ENCODE results near the gene MAST3. TPM values are rescaled to one million over a fixed set of nuclear protein-coding genes. Genes with fewer than 3 reads are reported as not detected.

MAST3 gene
- polyA plus RNA-seq, 1 of the 3 experiments (the other 2 are of a cell fraction): 4.5 TPM

DNA sequence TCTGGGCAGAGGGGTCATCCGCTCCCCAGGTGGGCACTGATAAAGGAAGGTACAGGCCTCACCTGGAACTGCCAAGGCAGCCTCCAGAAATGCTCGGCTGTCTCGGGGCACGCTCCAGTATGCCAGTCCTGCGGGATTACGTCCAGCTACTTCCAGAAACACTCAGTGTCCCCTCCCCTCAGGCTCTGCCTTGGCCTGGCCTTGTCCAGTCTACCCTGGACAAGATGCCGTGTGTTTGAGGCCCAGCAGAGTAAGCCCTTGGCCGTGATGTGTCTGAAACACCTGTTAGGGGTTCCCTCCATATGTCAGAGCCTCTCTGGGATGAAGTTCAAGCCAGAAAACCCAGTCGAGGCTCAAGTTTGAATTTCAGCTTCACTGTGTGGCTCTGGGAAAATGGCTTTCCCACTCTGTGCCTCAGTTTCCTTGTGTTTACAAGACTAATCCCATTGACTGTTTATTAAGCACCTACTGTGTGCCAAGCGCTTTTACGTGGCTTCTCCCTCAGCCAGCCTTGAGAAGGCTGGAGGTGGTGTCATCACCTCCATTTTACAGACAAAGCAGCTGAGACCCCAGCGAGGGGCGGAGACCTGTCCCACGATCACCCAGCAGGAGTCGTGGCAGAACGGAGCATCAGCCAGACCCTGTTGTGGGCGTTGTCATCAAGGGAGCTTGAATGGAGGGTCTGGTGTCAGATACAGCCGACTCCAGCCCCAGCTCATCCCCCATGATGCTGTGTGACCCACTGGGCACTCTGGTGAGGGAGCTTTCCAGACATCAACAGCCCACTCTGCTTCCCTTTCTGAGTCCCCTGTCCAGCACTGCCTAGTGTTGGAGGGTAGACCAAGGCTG, 53.4 kb downstream of the MAST3 start:
- Histone ChIP-seq H3K9me2 (no peaks in the 10 kb centered on the region), H3K4me1 (ENCODE audit: control insufficient read depth in 1 of 2, insufficient read depth in 2 of 2, low read depth in 1 of 2, low read length in 1 of 2) (peaks cover 0 to 25% of the 10 kb centered on the region in 2 experiments; a peak in 1 of 4 replicates), H3F3A (replicated peaks; ENCODE audit: insufficient read depth) (peaks cover 10% of the 10 kb centered on the region), H4K20me1 (ENCODE audit: insufficient read depth) (peaks cover 5% of the 10 kb centered on the region; the same call in 1 of the 2 replicates), H3K9ac (peak overlapping the region; percentile 94; the same call in 1 of the 2 replicates), H3K4me2 (no peak overlapping the region; the same call in 1 of the 2 replicates), H3K9me3 (no peaks in the 10 kb centered on the region), H3K27ac (ENCODE audit: low read depth in 2 of 2, low read length in 1 of 2) (peak overlapping the region; percentile 98 to 99), H3K27me3 (ENCODE audit: insufficient read depth) (no peaks in the 10 kb centered on the region), H3K36me3 (replicated peaks in 1 of 2; ENCODE audit: control insufficient read depth in 1 of 2, insufficient read depth in 2 of 2, low read length in 1 of 2) (peaks cover 0 to 12% of the 10 kb centered on the region in 2 experiments), H3K79me2 (ENCODE audit: insufficient read depth) (peaks cover 29% of the 10 kb centered on the region), H3K4me3 (ENCODE audit: low read depth in 2 of 2, low read length in 1 of 2) (no peak overlapping the region), H2AFZ (ENCODE audit: low read depth) (no peak overlapping the region)
- DNase-seq: no peak
- 89% methylated on average over 13 of the region's 18 CpGs for WGBS (ENCODE audit: low lambda C conversion rate)
- ChIA-PET CTCF (interaction anchor here (0.6 to 2.6 kb wide), 14 partner anchors 9 to 237 kb away, joined by 3 to 18 read pairs (median 4); no protein-coding TSS in a partner anchor), POLR2A (interaction anchor here (2.1 kb wide), 1 partner anchor 9 kb away, joined by 6 read pairs; no protein-coding TSS in a partner anchor)
- TF ChIP-seq RAD21 (IDR thresholded peaks at IDR 0.05; ENCODE audit: low read length) (no peak), YY1 (IDR thresholded peaks at IDR 0.05; ENCODE audit: low read depth) (no peak), GABPA (IDR thresholded peaks at IDR 0.05; ENCODE audit: low read depth) (no peak), TAF1 (IDR thresholded peaks at IDR 0.05; ENCODE audit: borderline replicate concordance, low read depth, low read length) (no peak), TEAD4 (IDR thresholded peaks at IDR 0.05; ENCODE audit: borderline replicate concordance, insufficient read depth) (no peak), FOSL2 (IDR thresholded peaks at IDR 0.05; ENCODE audit: borderline replicate concordance, low read depth) (no peak), FOXJ3 (CRISPR knock-in tag; IDR thresholded peaks at IDR 0.05) (no peak), RFX5 (IDR thresholded peaks at IDR 0.05; ENCODE audit: low read length) (no peak), TCF12 (IDR thresholded peaks at IDR 0.05) (no peak)
- TF ChIP-seq, protein P1, sequence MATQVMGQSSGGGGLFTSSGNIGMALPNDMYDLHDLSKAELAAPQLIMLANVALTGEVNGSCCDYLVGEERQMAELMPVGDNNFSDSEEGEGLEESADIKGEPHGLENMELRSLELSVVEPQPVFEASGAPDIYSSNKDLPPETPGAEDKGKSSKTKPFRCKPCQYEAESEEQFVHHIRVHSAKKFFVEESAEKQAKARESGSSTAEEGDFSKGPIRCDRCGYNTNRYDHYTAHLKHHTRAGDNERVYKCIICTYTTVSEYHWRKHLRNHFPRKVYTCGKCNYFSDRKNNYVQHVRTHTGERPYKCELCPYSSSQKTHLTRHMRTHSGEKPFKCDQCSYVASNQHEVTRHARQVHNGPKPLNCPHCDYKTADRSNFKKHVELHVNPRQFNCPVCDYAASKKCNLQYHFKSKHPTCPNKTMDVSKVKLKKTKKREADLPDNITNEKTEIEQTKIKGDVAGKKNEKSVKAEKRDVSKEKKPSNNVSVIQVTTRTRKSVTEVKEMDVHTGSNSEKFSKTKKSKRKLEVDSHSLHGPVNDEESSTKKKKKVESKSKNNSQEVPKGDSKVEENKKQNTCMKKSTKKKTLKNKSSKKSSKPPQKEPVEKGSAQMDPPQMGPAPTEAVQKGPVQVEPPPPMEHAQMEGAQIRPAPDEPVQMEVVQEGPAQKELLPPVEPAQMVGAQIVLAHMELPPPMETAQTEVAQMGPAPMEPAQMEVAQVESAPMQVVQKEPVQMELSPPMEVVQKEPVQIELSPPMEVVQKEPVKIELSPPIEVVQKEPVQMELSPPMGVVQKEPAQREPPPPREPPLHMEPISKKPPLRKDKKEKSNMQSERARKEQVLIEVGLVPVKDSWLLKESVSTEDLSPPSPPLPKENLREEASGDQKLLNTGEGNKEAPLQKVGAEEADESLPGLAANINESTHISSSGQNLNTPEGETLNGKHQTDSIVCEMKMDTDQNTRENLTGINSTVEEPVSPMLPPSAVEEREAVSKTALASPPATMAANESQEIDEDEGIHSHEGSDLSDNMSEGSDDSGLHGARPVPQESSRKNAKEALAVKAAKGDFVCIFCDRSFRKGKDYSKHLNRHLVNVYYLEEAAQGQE (IDR thresholded peaks at IDR 0.05; ENCODE audit: low read depth, low read length): no peak
- TF ChIP-seq, protein P2, sequence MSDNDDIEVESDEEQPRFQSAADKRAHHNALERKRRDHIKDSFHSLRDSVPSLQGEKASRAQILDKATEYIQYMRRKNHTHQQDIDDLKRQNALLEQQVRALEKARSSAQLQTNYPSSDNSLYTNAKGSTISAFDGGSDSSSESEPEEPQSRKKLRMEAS (IDR thresholded peaks at IDR 0.05; ENCODE audit: low read depth): no peak

DNA sequence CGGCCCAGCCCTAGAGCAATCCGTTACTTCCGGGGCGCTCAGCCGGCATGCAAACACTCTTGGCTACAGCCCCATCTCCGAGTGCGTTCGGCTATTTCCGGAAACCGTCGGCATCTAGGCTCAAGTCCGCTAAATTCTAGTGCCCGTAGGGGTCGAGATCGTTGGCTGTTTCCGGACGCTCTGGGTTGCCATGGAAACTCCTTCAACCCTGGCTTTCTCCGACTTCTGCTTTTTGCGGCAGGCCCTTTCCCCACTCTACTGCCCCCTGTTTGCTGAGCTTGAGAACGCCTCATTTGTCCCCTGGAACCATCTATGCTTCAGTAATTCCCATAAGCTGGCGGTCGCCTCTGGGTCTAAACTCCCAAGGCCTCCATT, 54.9 kb downstream of the MAST3 start:
- H3K4me3 ChIP-seq (ENCODE audit: low read depth in 2 of 2, low read length in 1 of 2): peak overlapping the region; percentile 89 to 93
- no peaks in the 10 kb centered on the region for H3K9me3 ChIP-seq
- no peaks in the 10 kb centered on the region for H3K27me3 ChIP-seq (ENCODE audit: insufficient read depth)
- peaks cover 13 to 39% of the 10 kb centered on the region in 2 experiments; a peak in 2 of 4 replicates for H3K4me1 ChIP-seq (ENCODE audit: control insufficient read depth in 1 of 2, insufficient read depth in 2 of 2, low read depth in 1 of 2, low read length in 1 of 2)
- H3K9me2 ChIP-seq: no peaks in the 10 kb centered on the region
- peak overlapping the region; percentile 94 for H3K9ac ChIP-seq
- peak overlapping the region; percentile 98 to 99 for H3K27ac ChIP-seq (ENCODE audit: low read depth in 2 of 2, low read length in 1 of 2)
- POLR2A ChIA-PET: interaction anchor here (0.6 to 2.1 kb wide), 3 partner anchors 11 to 293 kb away, joined by 3 to 6 read pairs (median 3); partner anchors contain the start of gene RPL18A
- CTCF ChIA-PET: interaction anchor here (0.5 to 2.6 kb wide), 17 partner anchors 9 to 219 kb away, joined by 3 to 18 read pairs (median 4); partner anchors contain the start of gene CCDC124
- peak overlapping the region; percentile 83 for H3K4me2 ChIP-seq
- peaks cover 42% of the 10 kb centered on the region for H3K79me2 ChIP-seq (ENCODE audit: insufficient read depth)
- H3K36me3 ChIP-seq (replicated peaks in 1 of 2; ENCODE audit: control insufficient read depth in 1 of 2, insufficient read depth in 2 of 2, low read length in 1 of 2): peaks cover 0 to 20% of the 10 kb centered on the region in 2 experiments
- DNase-seq: peak; percentile 96
- peak overlapping the region; percentile 92 for H2AFZ ChIP-seq (ENCODE audit: low read depth)
- H3F3A ChIP-seq (replicated peaks; ENCODE audit: insufficient read depth): peaks cover 10% of the 10 kb centered on the region
- peaks cover 5% of the 10 kb centered on the region; the same call in 1 of the 2 replicates for H4K20me1 ChIP-seq (ENCODE audit: insufficient read depth)
- 0% methylated on average over 17 of the region's 22 CpGs for WGBS (ENCODE audit: low lambda C conversion rate)
- peak; percentile 32; the same call in 1 of the 2 replicates for TF ChIP-seq YY1 (IDR thresholded peaks at IDR 0.05; ENCODE audit: low read depth)
- TF ChIP-seq, protein P3, sequence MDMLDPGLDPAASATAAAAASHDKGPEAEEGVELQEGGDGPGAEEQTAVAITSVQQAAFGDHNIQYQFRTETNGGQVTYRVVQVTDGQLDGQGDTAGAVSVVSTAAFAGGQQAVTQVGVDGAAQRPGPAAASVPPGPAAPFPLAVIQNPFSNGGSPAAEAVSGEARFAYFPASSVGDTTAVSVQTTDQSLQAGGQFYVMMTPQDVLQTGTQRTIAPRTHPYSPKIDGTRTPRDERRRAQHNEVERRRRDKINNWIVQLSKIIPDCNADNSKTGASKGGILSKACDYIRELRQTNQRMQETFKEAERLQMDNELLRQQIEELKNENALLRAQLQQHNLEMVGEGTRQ (IDR thresholded peaks at IDR 0.05; ENCODE audit: borderline replicate concordance, low read depth, low read length): no peak
- TF ChIP-seq RFX5 (IDR thresholded peaks at IDR 0.05; ENCODE audit: low read length): peak; percentile 55; the same call in 1 of the 2 replicates
- TF ChIP-seq TEAD4 (IDR thresholded peaks at IDR 0.05; ENCODE audit: borderline replicate concordance, insufficient read depth): no peak
- TF ChIP-seq RAD21 (IDR thresholded peaks at IDR 0.05; ENCODE audit: low read length): peak; percentile 44
- peak; percentile 70; the same call in 1 of the 2 replicates for TF ChIP-seq SIN3A (IDR thresholded peaks at IDR 0.05; ENCODE audit: borderline replicate concordance, low read depth, low read length)
- TF ChIP-seq, protein P4, sequence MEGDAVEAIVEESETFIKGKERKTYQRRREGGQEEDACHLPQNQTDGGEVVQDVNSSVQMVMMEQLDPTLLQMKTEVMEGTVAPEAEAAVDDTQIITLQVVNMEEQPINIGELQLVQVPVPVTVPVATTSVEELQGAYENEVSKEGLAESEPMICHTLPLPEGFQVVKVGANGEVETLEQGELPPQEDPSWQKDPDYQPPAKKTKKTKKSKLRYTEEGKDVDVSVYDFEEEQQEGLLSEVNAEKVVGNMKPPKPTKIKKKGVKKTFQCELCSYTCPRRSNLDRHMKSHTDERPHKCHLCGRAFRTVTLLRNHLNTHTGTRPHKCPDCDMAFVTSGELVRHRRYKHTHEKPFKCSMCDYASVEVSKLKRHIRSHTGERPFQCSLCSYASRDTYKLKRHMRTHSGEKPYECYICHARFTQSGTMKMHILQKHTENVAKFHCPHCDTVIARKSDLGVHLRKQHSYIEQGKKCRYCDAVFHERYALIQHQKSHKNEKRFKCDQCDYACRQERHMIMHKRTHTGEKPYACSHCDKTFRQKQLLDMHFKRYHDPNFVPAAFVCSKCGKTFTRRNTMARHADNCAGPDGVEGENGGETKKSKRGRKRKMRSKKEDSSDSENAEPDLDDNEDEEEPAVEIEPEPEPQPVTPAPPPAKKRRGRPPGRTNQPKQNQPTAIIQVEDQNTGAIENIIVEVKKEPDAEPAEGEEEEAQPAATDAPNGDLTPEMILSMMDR (IDR thresholded peaks at IDR 0.05): peak; percentile 71
- no peak; the same call in 1 of the 2 replicates for TF ChIP-seq POLR2AphosphoS5 (IDR thresholded peaks at IDR 0.05; ENCODE audit: low read depth, low read length)
- peak; percentile 51; the same call in 1 of the 2 replicates for TF ChIP-seq NFIC (IDR thresholded peaks at IDR 0.05; ENCODE audit: borderline replicate concordance)
- no peak for TF ChIP-seq FOXJ3 (CRISPR knock-in tag; IDR thresholded peaks at IDR 0.05)
- TF ChIP-seq RXRA (IDR thresholded peaks at IDR 0.05; ENCODE audit: borderline replicate concordance, low read depth): no peak
- TF ChIP-seq JUND (IDR thresholded peaks at IDR 0.05): no peak
